Measurements from ENCODE around the gene CD164.

DNA sequence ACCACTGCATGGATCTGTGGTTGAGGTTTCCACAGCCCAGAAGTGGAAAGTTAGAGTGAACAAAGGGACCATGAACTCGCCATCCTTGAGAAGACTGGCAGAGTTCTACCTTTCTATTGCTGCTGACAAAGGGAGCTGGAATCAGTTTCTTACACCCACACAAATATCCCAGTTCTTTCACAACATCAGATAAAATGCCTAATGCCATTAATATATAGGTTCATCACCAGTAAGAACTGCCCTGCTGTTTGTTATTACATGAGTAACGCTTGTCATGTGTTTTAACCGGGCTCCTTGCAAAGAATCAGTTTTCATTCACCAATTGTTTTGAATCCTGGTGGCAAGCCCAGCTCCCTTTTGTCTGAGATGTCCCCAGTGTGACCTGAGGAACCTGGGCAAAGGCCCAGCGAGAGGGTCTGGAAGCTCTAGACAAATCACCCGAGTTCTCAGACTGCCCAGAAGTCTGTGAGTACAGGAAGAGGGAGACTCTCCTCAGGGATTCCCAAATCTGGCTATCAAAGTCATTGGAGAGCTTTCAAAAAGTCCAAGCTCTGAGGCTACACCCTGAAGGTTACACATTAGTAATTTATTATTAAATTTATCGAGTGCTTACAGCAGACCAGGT lies 7.5 kb upstream of the CD164 start:
- TF ChIP-seq, protein P1, sequence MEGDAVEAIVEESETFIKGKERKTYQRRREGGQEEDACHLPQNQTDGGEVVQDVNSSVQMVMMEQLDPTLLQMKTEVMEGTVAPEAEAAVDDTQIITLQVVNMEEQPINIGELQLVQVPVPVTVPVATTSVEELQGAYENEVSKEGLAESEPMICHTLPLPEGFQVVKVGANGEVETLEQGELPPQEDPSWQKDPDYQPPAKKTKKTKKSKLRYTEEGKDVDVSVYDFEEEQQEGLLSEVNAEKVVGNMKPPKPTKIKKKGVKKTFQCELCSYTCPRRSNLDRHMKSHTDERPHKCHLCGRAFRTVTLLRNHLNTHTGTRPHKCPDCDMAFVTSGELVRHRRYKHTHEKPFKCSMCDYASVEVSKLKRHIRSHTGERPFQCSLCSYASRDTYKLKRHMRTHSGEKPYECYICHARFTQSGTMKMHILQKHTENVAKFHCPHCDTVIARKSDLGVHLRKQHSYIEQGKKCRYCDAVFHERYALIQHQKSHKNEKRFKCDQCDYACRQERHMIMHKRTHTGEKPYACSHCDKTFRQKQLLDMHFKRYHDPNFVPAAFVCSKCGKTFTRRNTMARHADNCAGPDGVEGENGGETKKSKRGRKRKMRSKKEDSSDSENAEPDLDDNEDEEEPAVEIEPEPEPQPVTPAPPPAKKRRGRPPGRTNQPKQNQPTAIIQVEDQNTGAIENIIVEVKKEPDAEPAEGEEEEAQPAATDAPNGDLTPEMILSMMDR (IDR thresholded peaks at IDR 0.05), result no peak
- TF ChIP-seq POLR2A (IDR thresholded peaks at IDR 0.05), result no peak

All from thyroid gland (tissue), 4 donors.